ENCODE results near the gene NCAM1. TPM values are rescaled to one million over a fixed set of nuclear protein-coding genes. Genes with fewer than 3 reads are reported as not detected.

The NCAM1 gene
- total RNA-seq, 1 experiment from 2014 or later, result 0.95 TPM

DNA sequence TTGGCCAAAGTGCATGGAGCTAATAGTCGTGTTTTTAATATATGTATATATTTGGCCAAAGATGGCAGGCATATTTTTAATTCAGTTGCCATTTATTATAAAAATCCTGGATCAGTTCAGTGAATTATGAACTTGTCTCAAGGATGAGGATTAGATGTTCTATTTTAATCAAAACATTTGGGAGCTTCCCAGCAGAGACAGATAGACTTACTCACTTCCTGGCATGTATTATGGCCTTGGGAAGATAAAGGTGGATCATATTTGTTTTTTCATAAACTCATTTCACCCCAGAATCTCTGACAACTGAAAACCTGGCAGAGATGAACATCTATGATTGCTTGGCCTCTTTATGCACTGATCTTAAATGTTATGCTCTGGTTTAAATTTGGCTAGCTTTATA, 148.8 kb downstream of the NCAM1 start:
- POLR2A ChIA-PET, result no interaction called here
- BruUV-seq (replicated peaks), result no TSS peak
- H3K4me1 Mint-ChIP-seq (ENCODE audit: low read depth, unreplicated experiment), result no peaks in the 10 kb centered on the region
- no peaks in the 10 kb centered on the region for H3K36me3 ChIP-seq (ENCODE audit: control insufficient read depth, insufficient read depth, low read length)
- H3K36me3 Mint-ChIP-seq (ENCODE audit: insufficient read depth, unreplicated experiment), result no peaks in the 10 kb centered on the region
- CTCF ChIA-PET, result no interaction called here
- no peak overlapping the region for H3K27ac Mint-ChIP-seq (ENCODE audit: unreplicated experiment)
- H3K4me3 ChIP-seq (ENCODE audit: low read depth, low read length), result no peak overlapping the region
- H3K27me3 ChIP-seq (replicated peaks; ENCODE audit: control insufficient read depth, insufficient read depth, low read length), result no peaks in the 10 kb centered on the region
- no peak overlapping the region for H3K4me3 Mint-ChIP-seq (ENCODE audit: unreplicated experiment)
- intact Hi-C loops (cut with micrococcal nuclease; ENCODE audit: unreplicated experiment), result loop anchor here (10.0 kb wide), 1 partner anchor 185 kb away; no protein-coding TSS in a partner anchor
- TF ChIP-seq, protein P1, sequence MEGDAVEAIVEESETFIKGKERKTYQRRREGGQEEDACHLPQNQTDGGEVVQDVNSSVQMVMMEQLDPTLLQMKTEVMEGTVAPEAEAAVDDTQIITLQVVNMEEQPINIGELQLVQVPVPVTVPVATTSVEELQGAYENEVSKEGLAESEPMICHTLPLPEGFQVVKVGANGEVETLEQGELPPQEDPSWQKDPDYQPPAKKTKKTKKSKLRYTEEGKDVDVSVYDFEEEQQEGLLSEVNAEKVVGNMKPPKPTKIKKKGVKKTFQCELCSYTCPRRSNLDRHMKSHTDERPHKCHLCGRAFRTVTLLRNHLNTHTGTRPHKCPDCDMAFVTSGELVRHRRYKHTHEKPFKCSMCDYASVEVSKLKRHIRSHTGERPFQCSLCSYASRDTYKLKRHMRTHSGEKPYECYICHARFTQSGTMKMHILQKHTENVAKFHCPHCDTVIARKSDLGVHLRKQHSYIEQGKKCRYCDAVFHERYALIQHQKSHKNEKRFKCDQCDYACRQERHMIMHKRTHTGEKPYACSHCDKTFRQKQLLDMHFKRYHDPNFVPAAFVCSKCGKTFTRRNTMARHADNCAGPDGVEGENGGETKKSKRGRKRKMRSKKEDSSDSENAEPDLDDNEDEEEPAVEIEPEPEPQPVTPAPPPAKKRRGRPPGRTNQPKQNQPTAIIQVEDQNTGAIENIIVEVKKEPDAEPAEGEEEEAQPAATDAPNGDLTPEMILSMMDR (IDR thresholded peaks at IDR 0.05; ENCODE audit: insufficient read depth in 1 of 2, low read depth in 1 of 2, low read length in 1 of 2, severe bottlenecking in 1 of 2, unreplicated experiment in 1 of 2), result no peak
- H3K9me3 ChIP-seq, result no peaks in the 10 kb centered on the region
- peaks cover 31% of the 10 kb centered on the region for H3K27me3 Mint-ChIP-seq (ENCODE audit: insufficient read depth, unreplicated experiment)
- H3K9me3 Mint-ChIP-seq (ENCODE audit: unreplicated experiment), result no peaks in the 10 kb centered on the region
- DNase-seq, result no peak
- no peaks in the 10 kb centered on the region for H3K4me1 ChIP-seq

DNA sequence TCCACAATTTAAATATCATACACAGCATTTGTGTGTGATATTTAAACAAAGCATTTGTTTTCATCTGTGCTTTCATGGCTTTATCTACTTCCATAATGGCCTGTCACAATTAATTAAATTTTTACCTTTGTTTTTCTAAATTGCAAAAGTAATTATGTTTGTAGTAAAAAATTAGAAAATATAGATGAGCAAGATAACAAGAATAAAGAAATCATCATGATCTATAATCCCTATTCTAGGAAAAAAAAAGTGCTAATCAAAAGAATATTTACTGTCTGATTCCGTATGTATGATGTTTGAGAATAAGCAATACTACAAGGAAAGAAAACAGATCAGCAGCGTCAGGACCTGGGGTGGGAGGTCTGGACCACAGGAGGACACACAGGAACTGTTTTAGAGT, 149.9 kb downstream of the NCAM1 start:
- Mint-ChIP-seq H3K9me3 (ENCODE audit: unreplicated experiment) (no peaks in the 10 kb centered on the region), H3K4me3 (ENCODE audit: unreplicated experiment) (no peak overlapping the region), H3K4me1 (ENCODE audit: low read depth, unreplicated experiment) (no peaks in the 10 kb centered on the region), H3K27me3 (ENCODE audit: insufficient read depth, unreplicated experiment) (peaks cover 24% of the 10 kb centered on the region), H3K27ac (ENCODE audit: unreplicated experiment) (no peak overlapping the region), H3K36me3 (ENCODE audit: insufficient read depth, unreplicated experiment) (no peaks in the 10 kb centered on the region)
- CTCF ChIA-PET, result interaction anchor here (0.6 kb wide), 1 partner anchor 364 kb away, joined by 3 read pairs; no protein-coding TSS in a partner anchor
- no TSS peak for BruUV-seq (replicated peaks)
- intact Hi-C loops (cut with micrococcal nuclease; ENCODE audit: unreplicated experiment), result loop anchor here (10.0 kb wide), 1 partner anchor 186 kb away; no protein-coding TSS in a partner anchor
- DNase-seq, result no peak
- H3K27me3 ChIP-seq (replicated peaks; ENCODE audit: control insufficient read depth, insufficient read depth, low read length), result no peaks in the 10 kb centered on the region
- no peaks in the 10 kb centered on the region for H3K36me3 ChIP-seq (ENCODE audit: control insufficient read depth, insufficient read depth, low read length)
- H3K4me1 ChIP-seq, result no peaks in the 10 kb centered on the region
- no peaks in the 10 kb centered on the region for H3K9me3 ChIP-seq
- POLR2A ChIA-PET, result no interaction called here
- TF ChIP-seq, protein P1 (IDR thresholded peaks at IDR 0.05; ENCODE audit: insufficient read depth in 1 of 2, low read depth in 1 of 2, low read length in 1 of 2, severe bottlenecking in 1 of 2, unreplicated experiment in 1 of 2), result no peak
- no peak overlapping the region for H3K4me3 ChIP-seq (ENCODE audit: low read depth, low read length)

DNA sequence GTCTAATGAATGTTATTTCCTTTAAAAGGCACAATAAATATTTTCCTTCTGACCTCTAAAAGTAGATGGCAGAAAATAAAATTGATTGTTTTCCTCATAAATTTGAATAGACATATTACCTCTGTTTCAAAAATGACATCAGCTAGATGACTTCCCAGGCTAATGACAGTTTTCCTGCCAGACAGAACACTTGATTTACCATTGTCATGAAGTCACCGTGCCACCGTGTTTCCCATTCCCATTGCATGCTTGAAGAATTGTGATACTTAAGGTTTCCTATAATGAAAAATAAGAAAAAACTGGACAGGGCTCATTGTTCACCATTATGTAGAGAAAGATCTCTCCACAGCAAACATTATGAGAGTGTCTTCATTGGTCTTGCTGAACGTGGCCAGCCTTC, 151.1 kb downstream of the NCAM1 start:
- BruUV-seq (replicated peaks), result no TSS peak

More for the DNA sequence above, 151.1 kb downstream of the NCAM1 start:
- Histone ChIP-seq H3K4me1 (no peaks in the 10 kb centered on the region), H3K36me3 (ENCODE audit: control insufficient read depth, insufficient read depth, low read length) (no peaks in the 10 kb centered on the region), H3K4me3 (ENCODE audit: low read depth, low read length) (no peak overlapping the region), H3K9me3 (no peaks in the 10 kb centered on the region), H3K27me3 (replicated peaks; ENCODE audit: control insufficient read depth, insufficient read depth, low read length) (0 out of 2 replicates have a peak, but pooled peaks cover 1% of the 10 kb centered on the region)
- no peak for DNase-seq
- Mint-ChIP-seq H3K9me3 (ENCODE audit: unreplicated experiment) (no peaks in the 10 kb centered on the region), H3K4me1 (ENCODE audit: low read depth, unreplicated experiment) (no peaks in the 10 kb centered on the region), H3K36me3 (ENCODE audit: insufficient read depth, unreplicated experiment) (no peaks in the 10 kb centered on the region), H3K27ac (ENCODE audit: unreplicated experiment) (no peak overlapping the region), H3K4me3 (ENCODE audit: unreplicated experiment) (no peak overlapping the region), H3K27me3 (ENCODE audit: insufficient read depth, unreplicated experiment) (peaks cover 17% of the 10 kb centered on the region)
- intact Hi-C loops (cut with micrococcal nuclease; ENCODE audit: unreplicated experiment), result loop anchor here (10.0 kb wide), 1 partner anchor 188 kb away; no protein-coding TSS in a partner anchor
- TF ChIP-seq, protein P1 (IDR thresholded peaks at IDR 0.05; ENCODE audit: insufficient read depth in 1 of 2, low read depth in 1 of 2, low read length in 1 of 2, severe bottlenecking in 1 of 2, unreplicated experiment in 1 of 2), result no peak
- CTCF ChIA-PET, result no interaction called here
- POLR2A ChIA-PET, result no interaction called here
